ENCODE measurements around the gene THOC7. TPM values are rescaled to one million over a fixed set of nuclear protein-coding genes. Genes with fewer than 3 reads are reported as not detected.

THOC7 gene
- total RNA-seq, 1 experiment from 2014 or later: 77.7 TPM

GRCh38 chr3:63908776-63909175 lies 45.2 kb upstream of the THOC7 start:
- H3K27ac Mint-ChIP-seq (ENCODE audit: unreplicated experiment): no peak overlapping the region
- no peak for DNase-seq
- TF ChIP-seq CTCF (IDR thresholded peaks at IDR 0.05; ENCODE audit: unreplicated experiment): no peak
- no peaks in the 10 kb centered on the region for H3K27me3 Mint-ChIP-seq (ENCODE audit: unreplicated experiment)
- H3K4me1 Mint-ChIP-seq (ENCODE audit: low read depth, unreplicated experiment): peaks cover 16% of the 10 kb centered on the region
- intact Hi-C loops (cut with micrococcal nuclease; ENCODE audit: unreplicated experiment): no loop called here
- no peak overlapping the region for H3K4me3 Mint-ChIP-seq (ENCODE audit: low read depth, unreplicated experiment)
- BruUV-seq (replicated peaks): no TSS peak
- CTCF ChIA-PET: no interaction called here
- H3K9me3 Mint-ChIP-seq (ENCODE audit: low read depth, unreplicated experiment): no peaks in the 10 kb centered on the region
- H3K36me3 Mint-ChIP-seq (ENCODE audit: insufficient read depth, unreplicated experiment): peaks cover 27% of the 10 kb centered on the region

DNA sequence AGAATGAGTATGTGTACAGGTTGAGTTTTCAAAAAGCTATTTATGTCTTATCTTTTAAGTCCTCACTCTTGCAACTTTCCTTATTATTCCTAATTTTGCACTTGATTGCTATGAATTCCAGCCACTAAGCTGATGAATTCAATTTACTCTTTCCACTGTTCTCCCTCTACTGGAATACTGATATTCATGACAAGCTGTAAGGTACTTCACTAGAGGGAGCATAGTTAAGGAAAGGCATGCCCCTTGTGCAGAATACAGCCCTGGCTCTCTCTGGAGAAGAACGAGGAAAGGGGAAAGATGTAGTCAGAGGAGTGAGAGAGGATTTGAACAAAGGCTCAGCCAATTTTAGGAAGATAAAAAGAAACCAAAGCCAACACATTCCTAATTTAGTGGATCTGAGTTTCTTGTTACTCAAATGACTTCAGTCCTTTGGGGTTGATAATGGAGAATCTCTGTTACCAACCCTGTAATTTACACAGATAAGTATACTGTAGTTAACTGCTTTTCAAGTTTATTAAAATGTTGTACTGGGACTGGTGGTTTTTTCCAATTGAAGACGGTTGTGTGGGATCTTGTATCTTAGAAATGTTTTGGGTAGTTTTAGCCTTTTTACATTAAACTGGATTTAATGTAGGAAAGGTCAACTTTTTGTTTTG lies 44.6 kb upstream of the THOC7 start:
- intact Hi-C loops (cut with micrococcal nuclease; ENCODE audit: unreplicated experiment): no loop called here
- BruUV-seq (replicated peaks): no TSS peak
- Mint-ChIP-seq H3K9me3 (ENCODE audit: low read depth, unreplicated experiment) (no peaks in the 10 kb centered on the region), H3K27ac (ENCODE audit: unreplicated experiment) (no peak overlapping the region), H3K4me1 (ENCODE audit: low read depth, unreplicated experiment) (peaks cover 16% of the 10 kb centered on the region), H3K27me3 (ENCODE audit: unreplicated experiment) (no peaks in the 10 kb centered on the region), H3K36me3 (ENCODE audit: insufficient read depth, unreplicated experiment) (peaks cover 24% of the 10 kb centered on the region), H3K4me3 (ENCODE audit: low read depth, unreplicated experiment) (no peak overlapping the region)
- CTCF ChIA-PET: no interaction called here
- TF ChIP-seq CTCF (IDR thresholded peaks at IDR 0.05; ENCODE audit: unreplicated experiment): no peak
- DNase-seq: no peak

DNA sequence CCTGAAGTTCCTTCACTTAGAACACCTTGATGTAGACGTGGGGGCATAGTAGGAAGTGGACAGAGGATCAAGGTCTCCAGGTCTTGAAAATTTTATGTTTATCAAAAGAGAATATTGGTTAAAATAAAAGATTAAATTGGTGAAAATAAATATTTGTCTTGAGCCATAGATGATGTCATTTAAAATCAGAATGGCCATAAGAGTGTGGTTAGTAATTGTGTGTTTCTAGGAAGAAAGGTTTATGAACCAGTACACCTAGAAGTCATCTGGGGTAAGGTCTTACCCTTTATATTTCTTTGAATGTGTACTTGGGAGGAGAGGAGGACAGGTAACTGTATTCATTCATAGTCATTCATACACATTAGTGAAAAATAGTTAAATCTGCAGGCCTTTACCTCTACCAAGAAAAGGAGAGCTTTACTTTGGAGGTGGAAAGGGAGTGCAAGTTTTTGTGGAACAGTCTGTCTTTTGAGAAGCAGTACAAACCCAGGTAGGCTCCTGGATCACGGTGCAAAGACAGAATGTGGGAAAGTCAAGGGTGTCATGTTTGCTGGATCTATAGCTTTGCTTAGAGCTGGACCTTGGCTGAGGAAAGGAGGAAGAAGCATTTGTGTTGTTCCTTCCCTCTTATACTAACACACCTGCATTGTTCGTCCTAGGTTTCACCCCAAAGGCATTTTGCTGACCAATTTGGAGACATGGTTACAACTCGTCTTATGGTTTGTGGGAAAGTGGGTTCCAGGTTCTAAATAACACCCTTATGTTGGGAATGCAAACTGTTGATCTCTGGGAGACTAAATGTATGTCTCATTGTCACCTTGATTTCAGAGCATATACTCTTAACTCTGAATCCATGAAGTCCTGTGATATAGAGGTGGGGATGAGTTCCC lies 42.4 kb upstream of the THOC7 start:
- Mint-ChIP-seq H3K4me1 (ENCODE audit: low read depth, unreplicated experiment) (peaks cover 16% of the 10 kb centered on the region), H3K27me3 (ENCODE audit: unreplicated experiment) (no peaks in the 10 kb centered on the region), H3K9me3 (ENCODE audit: low read depth, unreplicated experiment) (no peaks in the 10 kb centered on the region), H3K27ac (ENCODE audit: unreplicated experiment) (no peak overlapping the region), H3K36me3 (ENCODE audit: insufficient read depth, unreplicated experiment) (peaks cover 6% of the 10 kb centered on the region), H3K4me3 (ENCODE audit: low read depth, unreplicated experiment) (no peak overlapping the region)
- TF ChIP-seq CTCF (IDR thresholded peaks at IDR 0.05; ENCODE audit: unreplicated experiment): no peak
- CTCF ChIA-PET: no interaction called here
- no peak for DNase-seq
- intact Hi-C loops (cut with micrococcal nuclease; ENCODE audit: unreplicated experiment): no loop called here
- BruUV-seq (replicated peaks): no TSS peak

DNA sequence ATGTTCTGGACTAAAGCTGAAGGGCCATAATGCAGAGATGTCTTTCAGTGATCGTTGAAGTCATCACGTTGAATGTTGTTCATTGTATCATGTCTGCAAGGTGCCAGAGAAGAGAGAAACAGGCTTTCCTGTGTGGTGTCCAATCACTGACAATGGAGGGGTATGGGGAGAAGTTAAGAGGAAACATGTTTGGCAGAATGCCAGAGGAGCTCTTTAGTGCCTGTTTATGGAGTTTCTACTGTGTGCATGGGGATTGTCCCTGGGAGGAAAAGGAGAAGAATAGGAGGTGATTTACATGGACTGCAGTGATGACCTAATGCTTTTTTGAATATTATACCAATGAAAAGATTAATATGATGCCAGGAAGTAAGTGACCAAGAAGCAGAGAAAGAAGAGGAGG lies 36.9 kb upstream of the THOC7 start:
- no peak overlapping the region for H3K4me3 Mint-ChIP-seq (ENCODE audit: low read depth, unreplicated experiment)
- TF ChIP-seq CTCF (IDR thresholded peaks at IDR 0.05; ENCODE audit: unreplicated experiment): no peak
- intact Hi-C loops (cut with micrococcal nuclease; ENCODE audit: unreplicated experiment): no loop called here
- peak overlapping the region; percentile 42 for H3K27ac Mint-ChIP-seq (ENCODE audit: unreplicated experiment)
- peaks cover 9% of the 10 kb centered on the region for H3K4me1 Mint-ChIP-seq (ENCODE audit: low read depth, unreplicated experiment)
- CTCF ChIA-PET: no interaction called here
- H3K9me3 Mint-ChIP-seq (ENCODE audit: low read depth, unreplicated experiment): no peaks in the 10 kb centered on the region
- no TSS peak for BruUV-seq (replicated peaks)
- no peaks in the 10 kb centered on the region for H3K27me3 Mint-ChIP-seq (ENCODE audit: unreplicated experiment)
- DNase-seq: no peak
- H3K36me3 Mint-ChIP-seq (ENCODE audit: insufficient read depth, unreplicated experiment): no peaks in the 10 kb centered on the region

Measured in Calu3 (cell line).